Mesothelial cell of epicardium (in vitro differentiated cells): Measurements from ENCODE around the gene BHMT2. TPM values are rescaled to one million over a fixed set of nuclear protein-coding genes. Genes with fewer than 3 reads are reported as not detected.

Source experiments
- DNase-seq, 2 experiments: peaks; one replicate each; pipeline ENCODE4 v3.0.0; 2021; ENCODE audit warnings: low spot score in 2 of 2; ENCODE audit not compliant: unreplicated experiment in 2 of 2
- H3K27ac Mint-ChIP-seq: 2 replicates; pipeline ENCODE4 v1.8.0; 2021; ENCODE audit warnings: mixed read lengths
- H3K27me3 Mint-ChIP-seq: 2 replicates; pipeline ENCODE4 v1.8.0; 2021; ENCODE audit warnings: low read depth, mixed read lengths
- H3K36me3 Mint-ChIP-seq: 2 replicates; pipeline ENCODE4 v1.8.0; 2021; ENCODE audit warnings: mixed read lengths
- H3K4me1 Mint-ChIP-seq: 2 replicates; pipeline ENCODE4 v1.8.0; 2021; ENCODE audit warnings: mixed read lengths
- H3K4me3 Mint-ChIP-seq: 2 replicates; pipeline ENCODE4 v1.8.0; 2021; ENCODE audit warnings: mild to moderate bottlenecking, moderate library complexity, mixed read lengths
- H3K9me3 Mint-ChIP-seq: 2 replicates; pipeline ENCODE4 v1.8.0; 2021; ENCODE audit warnings: mixed read lengths
- total RNA-seq: library from RNA; stranded (reverse); gene quantifications from 3 replicates; pipeline ENCODE4 v1.2.1, GENCODE V29; 2021
- TF ChIP-seq, protein P1 (sequence below): fragments of 200-600 bp; sonication (generic); IDR thresholded peaks from one replicate; pipeline ENCODE4 v1.5.0; 2021; ENCODE audit warnings: antibody characterized with exemption; ENCODE audit not compliant: unreplicated experiment

BHMT2 gene, protein sequence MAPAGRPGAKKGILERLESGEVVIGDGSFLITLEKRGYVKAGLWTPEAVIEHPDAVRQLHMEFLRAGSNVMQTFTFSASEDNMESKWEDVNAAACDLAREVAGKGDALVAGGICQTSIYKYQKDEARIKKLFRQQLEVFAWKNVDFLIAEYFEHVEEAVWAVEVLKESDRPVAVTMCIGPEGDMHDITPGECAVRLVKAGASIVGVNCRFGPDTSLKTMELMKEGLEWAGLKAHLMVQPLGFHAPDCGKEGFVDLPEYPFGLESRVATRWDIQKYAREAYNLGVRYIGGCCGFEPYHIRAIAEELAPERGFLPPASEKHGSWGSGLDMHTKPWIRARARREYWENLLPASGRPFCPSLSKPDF
- not detected in 3 replicates for total RNA-seq

DNA sequence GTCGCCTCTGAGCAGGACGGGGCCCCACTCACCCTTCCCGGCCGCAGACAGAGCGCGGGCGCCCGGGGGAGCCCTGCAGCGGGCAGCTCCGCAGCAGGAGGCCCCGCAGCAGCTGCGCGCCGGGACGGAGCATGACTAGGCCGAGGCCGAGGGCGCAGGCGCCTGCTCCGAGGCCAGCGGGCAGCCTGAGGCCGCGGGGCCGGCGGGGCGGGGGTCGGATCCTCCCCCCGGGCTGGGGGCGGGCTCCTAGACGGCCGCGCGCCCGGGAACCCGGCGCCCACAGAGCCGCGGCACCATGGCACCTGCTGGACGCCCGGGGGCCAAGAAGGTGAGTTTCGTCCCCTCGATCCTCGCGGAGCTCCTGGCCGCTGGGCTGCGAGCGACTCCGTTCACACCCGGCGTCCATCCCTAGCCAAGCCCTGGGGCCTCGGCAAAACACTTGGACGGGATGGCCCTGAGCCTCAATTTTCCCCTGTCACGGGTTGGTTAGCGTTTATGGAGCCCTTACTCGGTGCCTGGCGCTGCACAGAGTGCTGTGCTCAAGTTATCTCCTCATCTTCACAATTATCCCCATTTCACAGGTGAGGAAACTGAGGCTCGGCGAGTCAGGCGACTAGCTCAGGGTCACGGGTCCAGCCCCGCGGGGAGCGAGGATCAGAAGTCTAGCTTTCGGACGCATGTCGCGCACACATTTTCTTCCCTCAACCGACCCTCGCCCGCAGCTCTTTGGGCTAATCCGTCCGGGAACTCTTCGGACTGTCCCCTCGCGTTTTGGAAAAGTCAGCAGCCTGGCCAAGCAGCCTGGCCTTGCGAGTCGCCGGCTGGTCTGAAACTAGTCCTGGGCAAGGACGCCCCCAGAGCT lies at the start of gene BHMT2, which contains the start of gene DMGDH:
Gene BHMT2, plus strand, starts transcription at position 280 of the 862 bp plus-strand sequence. Its CDS starts 16 bp downstream, at position 296.
Gene DMGDH, minus strand, starts transcription at position 187 of the 862 bp plus-strand sequence. Its CDS starts 54 bp downstream, at position 133.
- TF ChIP-seq, protein P1, sequence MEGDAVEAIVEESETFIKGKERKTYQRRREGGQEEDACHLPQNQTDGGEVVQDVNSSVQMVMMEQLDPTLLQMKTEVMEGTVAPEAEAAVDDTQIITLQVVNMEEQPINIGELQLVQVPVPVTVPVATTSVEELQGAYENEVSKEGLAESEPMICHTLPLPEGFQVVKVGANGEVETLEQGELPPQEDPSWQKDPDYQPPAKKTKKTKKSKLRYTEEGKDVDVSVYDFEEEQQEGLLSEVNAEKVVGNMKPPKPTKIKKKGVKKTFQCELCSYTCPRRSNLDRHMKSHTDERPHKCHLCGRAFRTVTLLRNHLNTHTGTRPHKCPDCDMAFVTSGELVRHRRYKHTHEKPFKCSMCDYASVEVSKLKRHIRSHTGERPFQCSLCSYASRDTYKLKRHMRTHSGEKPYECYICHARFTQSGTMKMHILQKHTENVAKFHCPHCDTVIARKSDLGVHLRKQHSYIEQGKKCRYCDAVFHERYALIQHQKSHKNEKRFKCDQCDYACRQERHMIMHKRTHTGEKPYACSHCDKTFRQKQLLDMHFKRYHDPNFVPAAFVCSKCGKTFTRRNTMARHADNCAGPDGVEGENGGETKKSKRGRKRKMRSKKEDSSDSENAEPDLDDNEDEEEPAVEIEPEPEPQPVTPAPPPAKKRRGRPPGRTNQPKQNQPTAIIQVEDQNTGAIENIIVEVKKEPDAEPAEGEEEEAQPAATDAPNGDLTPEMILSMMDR: no peak

DNA sequence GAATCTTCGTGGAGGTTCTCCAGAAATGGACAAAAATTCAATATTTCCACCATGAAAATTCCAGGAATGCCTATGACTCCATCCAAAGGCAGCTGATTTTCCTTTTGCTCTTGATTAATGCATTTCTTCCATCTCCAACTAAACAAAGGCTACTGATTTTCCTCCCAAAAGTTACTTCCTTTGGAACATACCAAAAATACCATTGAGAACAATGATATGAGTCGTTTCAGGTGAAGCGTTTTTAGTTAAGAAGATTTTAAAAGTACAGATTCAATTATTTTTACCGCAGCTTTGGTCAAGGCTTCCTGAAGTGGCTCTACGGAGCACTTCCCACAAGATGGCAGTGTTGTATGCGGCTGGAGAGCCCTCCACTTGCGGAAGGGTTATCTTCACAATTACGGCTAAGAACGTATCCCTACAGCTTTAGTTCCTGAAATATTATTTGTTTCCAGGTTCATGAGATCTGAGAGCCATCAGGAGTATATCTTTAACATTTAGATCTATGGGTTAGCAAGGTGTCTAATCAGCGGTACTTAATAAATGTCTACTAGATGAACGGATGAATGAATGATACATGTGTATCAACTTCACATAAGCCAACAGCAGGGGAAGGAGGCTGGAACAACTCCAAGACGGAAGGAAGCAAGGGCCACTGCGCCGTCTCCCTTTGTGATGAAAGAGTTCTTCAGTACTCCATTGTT lies 48.6 kb upstream of the BHMT2 start:
- H3K4me1 Mint-ChIP-seq: peaks cover 27% of the 10 kb centered on the region
- peak in 1 of 2 experiments; percentile 60 for DNase-seq
- H3K27ac Mint-ChIP-seq: no peak overlapping the region
- H3K27me3 Mint-ChIP-seq: peaks cover 26% of the 10 kb centered on the region
- no peaks in the 10 kb centered on the region for H3K9me3 Mint-ChIP-seq
- no peaks in the 10 kb centered on the region for H3K36me3 Mint-ChIP-seq
- peak overlapping the region; percentile 53 for H3K4me3 Mint-ChIP-seq
- TF ChIP-seq, protein P1: peak; percentile 66

More for the DNA sequence above, at the start of gene BHMT2, which contains the start of gene DMGDH:
- no peak within 1 kb of the TSS for H3K4me3 Mint-ChIP-seq
- H3K27me3 Mint-ChIP-seq: no peaks in the 10 kb centered on the region
- no peak for DNase-seq
- peaks cover 25% of the 10 kb centered on the region for H3K9me3 Mint-ChIP-seq
- peak within 1 kb of the TSS; percentile 75 for H3K27ac Mint-ChIP-seq
- peaks cover 6% of the 10 kb centered on the region for H3K4me1 Mint-ChIP-seq
- H3K36me3 Mint-ChIP-seq: no peaks in the 10 kb centered on the region

DNA sequence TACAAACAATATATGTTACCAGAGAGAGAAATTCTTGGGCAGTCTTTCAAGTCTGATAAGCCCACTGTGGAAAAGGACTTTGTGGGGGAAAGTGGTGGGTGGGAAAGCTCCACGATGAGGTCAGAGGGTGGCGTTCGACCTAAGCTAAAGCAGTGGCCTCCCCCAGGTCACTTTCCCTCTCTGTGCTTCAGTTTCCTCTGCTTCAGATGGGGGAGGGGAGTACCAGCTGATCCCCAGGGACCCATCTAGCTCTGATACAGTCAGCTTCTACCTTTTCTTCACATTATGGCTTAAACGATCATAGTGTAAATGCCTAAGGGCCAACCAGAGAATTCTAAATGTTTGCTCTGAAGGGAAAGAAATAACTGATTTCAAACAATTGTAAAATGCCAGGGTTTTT lies 47.8 kb upstream of the BHMT2 start:
- H3K9me3 Mint-ChIP-seq: no peaks in the 10 kb centered on the region
- DNase-seq: no peak
- TF ChIP-seq, protein P1: no peak
- peaks cover 27% of the 10 kb centered on the region for H3K4me1 Mint-ChIP-seq
- H3K4me3 Mint-ChIP-seq: no peak overlapping the region
- H3K36me3 Mint-ChIP-seq: no peaks in the 10 kb centered on the region
- H3K27me3 Mint-ChIP-seq: peaks cover 21% of the 10 kb centered on the region
- H3K27ac Mint-ChIP-seq: no peak overlapping the region

DNA sequence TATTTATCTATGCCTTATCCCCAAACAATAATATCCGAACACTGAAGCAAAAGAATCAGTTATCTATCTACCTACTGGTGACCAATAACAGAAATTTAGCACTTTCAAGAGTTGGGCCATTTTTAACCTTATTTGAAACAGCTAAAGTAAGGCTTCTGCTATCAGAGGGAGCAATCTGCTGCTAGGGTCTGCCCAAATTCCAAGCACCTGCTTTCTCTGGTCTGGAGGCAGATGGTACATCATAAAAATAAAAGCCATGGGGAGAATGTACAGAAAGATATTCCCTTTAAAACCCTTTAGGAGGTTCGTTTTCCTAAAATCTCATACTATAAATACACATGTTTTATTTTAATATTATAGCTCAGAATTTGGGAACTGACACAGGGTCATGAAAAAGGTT lies 46.8 kb upstream of the BHMT2 start:
- Mint-ChIP-seq H3K4me3 (no peak overlapping the region), H3K27me3 (peaks cover 20% of the 10 kb centered on the region), H3K9me3 (no peaks in the 10 kb centered on the region), H3K36me3 (no peaks in the 10 kb centered on the region), H3K4me1 (peaks cover 27% of the 10 kb centered on the region), H3K27ac (no peak overlapping the region)
- no peak for DNase-seq
- TF ChIP-seq, protein P1: no peak

DNA sequence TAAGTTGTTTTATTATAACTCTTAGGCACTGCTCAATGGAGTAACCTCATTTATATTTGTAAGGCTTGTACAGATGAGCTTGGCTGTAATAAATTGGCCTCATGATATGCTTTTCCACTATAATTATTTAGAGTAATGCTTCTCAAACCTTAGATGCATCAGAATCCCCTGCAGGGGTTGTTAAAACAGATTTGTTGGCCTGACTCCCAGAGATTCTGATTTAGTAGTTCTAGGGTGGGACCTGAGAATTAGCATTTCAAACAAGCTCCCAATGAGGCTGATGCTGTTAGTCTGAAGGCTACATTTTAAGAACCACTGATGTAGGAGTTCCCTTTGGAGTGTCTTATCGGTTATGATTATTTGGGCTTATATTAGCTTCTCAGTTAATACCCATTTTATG lies 46.2 kb upstream of the BHMT2 start:
- Mint-ChIP-seq H3K27ac (no peak overlapping the region), H3K27me3 (peaks cover 18% of the 10 kb centered on the region), H3K9me3 (no peaks in the 10 kb centered on the region), H3K4me3 (no peak overlapping the region), H3K36me3 (no peaks in the 10 kb centered on the region), H3K4me1 (peaks cover 27% of the 10 kb centered on the region)
- DNase-seq: no peak
- TF ChIP-seq, protein P1: no peak
